ENCODE results near the gene TECR.

- TF ChIP-seq, protein P1, sequence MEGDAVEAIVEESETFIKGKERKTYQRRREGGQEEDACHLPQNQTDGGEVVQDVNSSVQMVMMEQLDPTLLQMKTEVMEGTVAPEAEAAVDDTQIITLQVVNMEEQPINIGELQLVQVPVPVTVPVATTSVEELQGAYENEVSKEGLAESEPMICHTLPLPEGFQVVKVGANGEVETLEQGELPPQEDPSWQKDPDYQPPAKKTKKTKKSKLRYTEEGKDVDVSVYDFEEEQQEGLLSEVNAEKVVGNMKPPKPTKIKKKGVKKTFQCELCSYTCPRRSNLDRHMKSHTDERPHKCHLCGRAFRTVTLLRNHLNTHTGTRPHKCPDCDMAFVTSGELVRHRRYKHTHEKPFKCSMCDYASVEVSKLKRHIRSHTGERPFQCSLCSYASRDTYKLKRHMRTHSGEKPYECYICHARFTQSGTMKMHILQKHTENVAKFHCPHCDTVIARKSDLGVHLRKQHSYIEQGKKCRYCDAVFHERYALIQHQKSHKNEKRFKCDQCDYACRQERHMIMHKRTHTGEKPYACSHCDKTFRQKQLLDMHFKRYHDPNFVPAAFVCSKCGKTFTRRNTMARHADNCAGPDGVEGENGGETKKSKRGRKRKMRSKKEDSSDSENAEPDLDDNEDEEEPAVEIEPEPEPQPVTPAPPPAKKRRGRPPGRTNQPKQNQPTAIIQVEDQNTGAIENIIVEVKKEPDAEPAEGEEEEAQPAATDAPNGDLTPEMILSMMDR (conservative IDR thresholded peaks at IDR 0.05; ENCODE audit: low read depth, low read length) = no peak
- no peak for TF ChIP-seq POLR2A (IDR thresholded peaks at IDR 0.05; ENCODE audit: low read depth, low read length)
- no peak for TF ChIP-seq RAD21 (IDR thresholded peaks at IDR 0.05; ENCODE audit: low read length)
- no peak for TF ChIP-seq SMC3 (IDR thresholded peaks at IDR 0.05; ENCODE audit: low read depth, low read length)
Measured at GRCh38 chr19:14545716-14546082, 16.3 kb downstream of the TECR start.

All from IMR-90 (cell line).